ENCODE results near the gene PSMB5.

The PSMB5 gene

GRCh38 chr14:23034498-23035302 is at the start of gene PSMB5:
Gene PSMB5, minus strand, starts transcription at chr14:23034900. Its CDS starts 19 bp downstream, at chr14:23034881.
- DNase-seq (ENCODE audit: low read depth), result peak; percentile 89

- DNase-seq (ENCODE audit: low read depth), result no peak
Observed at GRCh38 chr14:23080474-23080873, 45.8 kb upstream of the PSMB5 start.

- peak; percentile 46 for DNase-seq (ENCODE audit: low read depth)
Observed at GRCh38 chr14:23079716-23080115, 45.0 kb upstream of the PSMB5 start.

- DNase-seq (ENCODE audit: low read depth), result peak; percentile 98
Observed at GRCh38 chr14:23078692-23079116, 44.0 kb upstream of the PSMB5 start.

- no peak for DNase-seq (ENCODE audit: low read depth)
Observed at GRCh38 chr14:23077962-23078361, 43.3 kb upstream of the PSMB5 start.

GRCh38 chr14:23076785-23077408 is 42.2 kb upstream of the PSMB5 start:
- no peak for DNase-seq (ENCODE audit: low read depth)

- no peak for DNase-seq (ENCODE audit: low read depth)
Observed at GRCh38 chr14:23074906-23075305, 40.2 kb upstream of the PSMB5 start.

- DNase-seq (ENCODE audit: low read depth), result no peak
Observed at GRCh38 chr14:23071921-23072539, 37.3 kb upstream of the PSMB5 start.

GRCh38 chr14:23071244-23071920 is 36.7 kb upstream of the PSMB5 start:
- peak; percentile 72 for DNase-seq (ENCODE audit: low read depth)

GRCh38 chr14:23070262-23071129 is 35.8 kb upstream of the PSMB5 start:
- DNase-seq (ENCODE audit: low read depth), result no peak

GRCh38 chr14:23069413-23069806 is 34.7 kb upstream of the PSMB5 start:
- no peak for DNase-seq (ENCODE audit: low read depth)

GRCh38 chr14:23068789-23069412 is 34.2 kb upstream of the PSMB5 start:
- DNase-seq (ENCODE audit: low read depth), result peak; percentile 59

- no peak for DNase-seq (ENCODE audit: low read depth)
Observed at GRCh38 chr14:23067847-23068788, 33.4 kb upstream of the PSMB5 start.

GRCh38 chr14:23066855-23067744 is 32.4 kb upstream of the PSMB5 start:
- no peak for DNase-seq (ENCODE audit: low read depth)

- no peak for DNase-seq (ENCODE audit: low read depth)
Observed at GRCh38 chr14:23066368-23066767, 31.7 kb upstream of the PSMB5 start.

GRCh38 chr14:23063601-23064000 is 28.9 kb upstream of the PSMB5 start:
- no peak for DNase-seq (ENCODE audit: low read depth)

- DNase-seq (ENCODE audit: low read depth), result peak; percentile 78
Observed at GRCh38 chr14:23062002-23062401, 27.3 kb upstream of the PSMB5 start.

- no peak for DNase-seq (ENCODE audit: low read depth)
Observed at GRCh38 chr14:23060536-23061260, 26.0 kb upstream of the PSMB5 start.
